GM19193 (cell line): ENCODE measurements around the gene LRRIQ3.

Source experiments
- POLR2A ChIP-seq: IDR thresholded peaks from 4 replicates; pipeline ENCODE4 v1.6.1; 2011; ENCODE audit not compliant: insufficient read depth, insufficient read length; ENCODE audit errors: extremely low read depth

LRRIQ3 gene

GRCh38 chr1:74197657-74198552 lies at the start of gene LRRIQ3, which contains the start of gene FPGT:
Gene LRRIQ3, minus strand, starts transcription at chr1:74198176. Its CDS starts 14,492 bp downstream, at chr1:74183684.
Gene FPGT, plus strand, starts transcription at chr1:74198242. Its CDS starts 37 bp downstream, at chr1:74198279.
- peak; percentile 80 for TF ChIP-seq POLR2A

- TF ChIP-seq POLR2A, result no peak
These were observed 48.3 kb upstream of the LRRIQ3 start for GRCh38 chr1:74246315-74246714.

- no peak for TF ChIP-seq POLR2A
These were observed 47.3 kb upstream of the LRRIQ3 start for GRCh38 chr1:74245168-74245772.

- no peak for TF ChIP-seq POLR2A
These were observed 39.8 kb upstream of the LRRIQ3 start for GRCh38 chr1:74237787-74238186.

GRCh38 chr1:74237035-74237434 lies 39.1 kb upstream of the LRRIQ3 start:
- TF ChIP-seq POLR2A, result no peak

GRCh38 chr1:74236440-74236839 lies 38.5 kb upstream of the LRRIQ3 start:
- no peak for TF ChIP-seq POLR2A

- TF ChIP-seq POLR2A, result no peak
These were observed 37.2 kb upstream of the LRRIQ3 start, which contains the start of gene TNNI3K for GRCh38 chr1:74235153-74235552. Gene TNNI3K, plus strand, starts transcription at chr1:74235387. Its CDS starts 65 bp downstream, at chr1:74235452.

GRCh38 chr1:74223453-74223852 lies 25.5 kb upstream of the LRRIQ3 start:
- TF ChIP-seq POLR2A, result no peak

- TF ChIP-seq POLR2A, result no peak
These were observed 24.7 kb upstream of the LRRIQ3 start for GRCh38 chr1:74222701-74223100.

GRCh38 chr1:74215229-74215628 lies 17.3 kb upstream of the LRRIQ3 start:
- no peak for TF ChIP-seq POLR2A

GRCh38 chr1:74205266-74205665 lies 7.3 kb upstream of the LRRIQ3 start:
- TF ChIP-seq POLR2A, result no peak

GRCh38 chr1:74199504-74199903 lies 1.5 kb upstream of the LRRIQ3 start:
- no peak for TF ChIP-seq POLR2A

GRCh38 chr1:74197255-74197654 lies 721 bp downstream of the LRRIQ3 start:
- TF ChIP-seq POLR2A, result no peak

- TF ChIP-seq POLR2A, result no peak
These were observed 2.6 kb downstream of the LRRIQ3 start for GRCh38 chr1:74195339-74195738.

GRCh38 chr1:74193908-74194307 lies 4.1 kb downstream of the LRRIQ3 start:
- TF ChIP-seq POLR2A, result no peak

- no peak for TF ChIP-seq POLR2A
These were observed 17.5 kb downstream of the LRRIQ3 start for GRCh38 chr1:74180490-74180889.
